IPS DF 19.7 (cell line): Measurements from ENCODE around the gene ZBTB17.
A peak's percentile ranks its signal among the peaks of the same experiment; 100 is the strongest.
"Not testable (repeated sequence)": the region's sequence is repeated elsewhere in the genome, so short reads cannot be mapped to it uniquely, and the experiment has no call there.

Experiments used
- DNase-seq: peaks from one replicate; pipeline ENCODE4 v3.0.0-alpha.2; 2013; ENCODE audit warnings: low read depth, low spot score

ZBTB17 gene

GRCh38 chr1:15975805-15976680 lies at the start of gene ZBTB17:
Gene ZBTB17 (minus strand): TSS chr1:15976101. CDS start chr1:15948495, 27,606 bp downstream.
- DNase-seq, result peak; percentile 80

DNA sequence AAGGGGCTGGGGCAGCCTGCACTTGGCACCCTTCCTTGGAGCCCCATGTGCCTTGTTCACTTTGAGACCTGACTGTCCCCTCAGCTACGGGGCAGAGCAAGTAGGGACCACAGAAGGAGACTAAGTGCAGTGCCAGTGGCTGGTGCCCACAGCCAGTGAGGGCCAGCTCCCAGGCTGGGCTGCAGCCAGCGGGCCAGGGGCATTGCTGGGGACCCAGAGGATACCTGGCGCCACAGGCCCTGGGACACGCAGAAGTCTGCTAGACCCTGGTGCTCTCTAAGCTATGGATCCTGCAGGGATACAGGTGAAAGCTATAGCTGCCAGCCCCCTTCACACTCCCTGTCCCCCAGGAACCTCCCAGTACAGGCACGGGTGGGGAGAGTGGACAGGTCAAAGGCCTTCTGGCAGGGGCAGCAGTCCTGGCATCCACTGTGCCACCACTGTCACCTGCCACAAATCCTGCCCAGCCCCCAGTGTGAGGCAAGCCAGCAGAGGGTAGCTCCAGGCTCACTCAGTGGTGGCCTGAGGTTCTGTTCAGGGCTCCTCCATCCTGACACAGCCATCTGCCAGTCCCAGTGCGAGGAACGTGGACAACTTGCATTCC lies 47.3 kb upstream of the ZBTB17 start:
- DNase-seq, result no peak

DNA sequence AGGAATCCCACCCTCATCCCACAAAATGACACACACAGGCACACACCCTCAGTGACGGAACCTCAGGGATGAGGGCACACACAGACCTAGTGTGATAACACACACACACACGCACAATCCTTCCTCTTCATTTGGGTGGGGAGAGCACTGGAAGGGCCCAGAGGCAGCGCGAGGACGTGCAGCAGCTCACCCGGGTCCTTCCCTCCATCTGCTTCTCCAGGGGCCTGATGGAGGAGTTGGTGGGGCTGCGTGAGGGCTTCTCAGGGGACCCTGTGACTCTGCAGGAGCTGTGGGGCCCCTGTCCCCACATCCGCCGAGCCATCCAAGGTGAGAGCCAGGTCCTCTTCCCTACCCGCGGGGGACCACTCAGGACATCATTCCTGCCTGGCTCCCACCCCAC lies 46.5 kb upstream of the ZBTB17 start:
- no peak for DNase-seq

- DNase-seq, result no peak
These were observed 45.8 kb upstream of the ZBTB17 start, which contains the start of gene CLCNKA for GRCh38 chr1:16021681-16022080. Gene CLCNKA (plus strand): TSS chr1:16022036. CDS start chr1:16022620, 584 bp downstream.

DNA sequence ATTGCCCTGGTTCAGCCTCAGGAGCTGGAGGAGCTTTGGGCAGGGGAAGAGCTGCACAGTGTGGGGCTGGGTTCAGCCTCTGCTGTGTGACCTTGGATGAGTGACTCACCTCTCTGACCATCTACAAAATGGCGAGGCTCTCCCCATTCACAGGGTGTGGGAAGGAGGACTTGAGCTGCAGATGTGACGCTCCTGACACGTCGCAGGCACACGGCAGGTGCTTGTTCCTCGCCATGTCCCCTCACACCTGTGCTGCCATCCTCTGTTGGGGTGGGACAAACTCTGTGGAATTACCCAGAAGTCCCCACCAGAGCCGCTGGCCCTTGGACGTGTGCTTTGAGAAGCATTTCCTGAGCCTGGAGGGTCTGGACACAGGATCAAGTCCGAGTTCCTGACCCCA lies 45.0 kb upstream of the ZBTB17 start:
- DNase-seq, result not testable (repeated sequence)

DNA sequence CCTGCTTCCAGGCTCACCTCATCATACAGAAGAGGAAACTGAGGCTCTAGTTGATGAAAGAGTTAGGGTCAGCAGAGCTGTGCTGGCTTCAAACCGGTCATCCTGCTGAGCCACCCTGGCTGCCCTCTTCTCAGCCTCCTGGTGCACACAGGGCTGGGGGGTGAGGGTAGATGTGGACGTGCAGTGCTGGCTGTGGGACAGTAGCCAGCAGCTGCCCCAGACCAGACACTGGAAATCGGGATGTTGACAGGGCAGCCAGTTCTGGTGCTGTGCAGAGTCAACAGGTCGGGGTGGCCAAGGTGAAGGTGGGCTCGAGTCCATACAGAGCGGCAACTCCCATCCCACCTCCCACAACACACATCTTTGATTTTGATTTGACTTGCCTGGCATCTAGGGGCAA lies 44.4 kb upstream of the ZBTB17 start:
- no peak for DNase-seq

DNA sequence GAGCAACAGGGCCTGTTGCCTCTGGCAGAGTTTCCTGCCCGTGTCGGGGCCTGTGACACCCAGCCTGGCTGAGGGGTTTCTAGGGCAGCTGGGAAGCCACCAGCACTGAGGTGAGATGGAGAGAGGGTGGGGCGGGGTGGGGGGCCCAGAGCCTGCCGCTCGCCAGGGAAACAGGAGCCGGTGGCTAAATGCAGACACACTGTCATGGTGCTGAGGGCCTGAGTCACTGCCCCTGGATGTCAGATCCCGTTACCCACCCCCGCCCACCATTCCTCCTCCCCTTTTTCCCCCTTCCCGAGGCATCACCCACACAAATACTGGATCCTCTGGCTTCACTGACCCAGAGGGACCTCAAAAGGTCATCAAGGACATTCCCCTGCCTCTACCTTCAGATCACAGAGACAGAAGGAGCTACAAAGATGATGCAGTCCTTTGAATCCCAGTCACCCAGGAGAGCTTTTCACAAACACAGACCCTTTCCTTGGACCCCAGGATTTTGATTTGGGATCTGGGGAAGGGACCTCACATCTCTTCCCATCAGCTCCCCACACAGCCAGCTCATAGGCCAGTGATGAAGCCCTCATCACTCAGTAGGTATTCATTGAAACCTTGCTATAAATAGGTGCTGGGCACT lies 43.9 kb upstream of the ZBTB17 start:
- no peak for DNase-seq

DNA sequence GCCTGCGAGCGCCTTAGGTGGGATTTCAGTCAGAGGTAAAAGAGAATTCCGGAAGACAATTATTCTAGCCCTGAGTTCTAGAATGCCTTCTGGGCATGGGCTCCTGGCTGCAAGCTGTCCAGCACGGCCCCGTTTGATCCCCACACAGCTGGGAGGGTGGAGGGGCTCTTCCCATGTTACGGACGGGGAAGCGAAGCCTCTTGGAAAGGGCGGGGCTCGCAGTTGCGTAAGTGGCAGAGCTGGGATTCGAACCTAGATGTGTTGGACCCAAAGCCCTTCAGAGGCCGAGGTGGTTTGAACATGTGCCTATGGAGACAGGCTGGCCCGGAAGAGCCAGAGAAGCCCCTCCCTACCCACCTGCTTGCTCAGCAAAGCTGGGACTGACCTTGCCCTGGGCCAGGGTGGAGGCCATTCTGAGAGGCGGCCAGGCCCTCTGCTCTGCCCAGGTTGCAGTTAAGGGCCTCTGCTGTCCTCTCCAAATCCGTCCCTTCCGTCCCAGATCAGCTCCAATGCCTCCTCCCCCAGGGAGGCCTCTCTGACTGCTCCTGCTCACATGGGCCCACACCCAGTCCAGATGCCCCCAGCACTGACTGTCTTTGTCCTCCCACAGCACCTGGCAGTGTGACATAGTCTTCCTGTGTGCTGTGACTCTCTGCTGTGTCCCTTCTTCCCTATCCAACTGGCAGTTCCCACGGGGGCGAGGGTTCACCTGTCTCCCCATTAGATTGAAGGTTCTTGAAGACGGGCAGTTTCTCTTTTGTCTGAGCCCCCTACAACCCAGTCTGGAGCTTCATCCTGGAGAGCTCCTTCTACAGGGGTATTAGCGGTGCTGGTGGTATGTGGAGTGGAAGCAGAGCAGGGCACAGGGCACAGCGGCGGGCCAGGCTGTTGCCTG lies 43.1 kb upstream of the ZBTB17 start:
- DNase-seq, result no peak

- no peak for DNase-seq
These were observed 42.4 kb upstream of the ZBTB17 start for GRCh38 chr1:16018308-16018707.

DNA sequence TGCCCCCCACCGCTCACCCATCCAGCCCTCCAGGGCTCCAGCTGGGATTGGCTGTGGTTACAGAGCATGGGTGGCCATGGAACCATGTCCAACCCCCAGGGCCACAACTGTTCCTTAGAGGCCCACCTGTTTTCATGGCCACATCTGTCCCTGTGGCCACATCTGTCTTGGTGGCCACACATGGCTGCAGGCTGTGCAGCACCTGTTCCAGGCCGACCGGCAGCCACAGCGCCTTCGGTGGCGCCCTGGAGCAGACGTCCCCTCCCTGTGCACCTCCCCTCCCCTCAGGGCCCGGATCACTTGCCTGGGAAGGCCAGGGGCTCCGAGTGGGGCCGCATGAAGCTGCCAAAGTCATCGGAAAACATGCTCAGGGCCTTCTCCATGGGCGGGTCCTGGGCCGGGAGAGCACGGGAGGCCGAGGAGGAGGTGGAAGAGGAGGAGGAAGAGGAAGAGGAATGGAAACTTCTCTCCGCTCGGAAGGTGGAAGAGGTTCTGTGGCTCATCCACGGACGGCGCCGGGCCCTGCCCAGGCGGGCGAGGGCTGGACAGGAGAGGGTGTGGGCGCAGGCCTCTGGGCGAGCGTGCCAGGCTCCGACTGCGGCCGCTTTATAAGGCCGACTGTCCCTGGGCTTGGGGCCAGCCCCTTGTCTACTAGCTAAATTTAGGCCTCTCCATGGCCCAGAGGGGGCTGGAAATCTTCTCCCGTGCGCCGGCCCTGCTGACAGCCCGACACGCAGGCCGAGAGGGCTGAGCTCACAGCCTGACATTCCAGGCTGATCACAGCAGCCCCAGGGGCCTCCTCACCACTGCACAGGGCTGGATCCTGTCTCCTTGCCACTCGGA lies 41.8 kb upstream of the ZBTB17 start, which contains the start of gene HSPB7:
Gene HSPB7 (minus strand): TSS at position 583 of the 843 bp plus-strand sequence. CDS start 80 bp downstream, at position 503.
- no peak for DNase-seq

- no peak for DNase-seq
These were observed 41.2 kb upstream of the ZBTB17 start for GRCh38 chr1:16017076-16017460.

GRCh38 chr1:16015960-16016901 lies 40.3 kb upstream of the ZBTB17 start:
- DNase-seq, result no peak

DNA sequence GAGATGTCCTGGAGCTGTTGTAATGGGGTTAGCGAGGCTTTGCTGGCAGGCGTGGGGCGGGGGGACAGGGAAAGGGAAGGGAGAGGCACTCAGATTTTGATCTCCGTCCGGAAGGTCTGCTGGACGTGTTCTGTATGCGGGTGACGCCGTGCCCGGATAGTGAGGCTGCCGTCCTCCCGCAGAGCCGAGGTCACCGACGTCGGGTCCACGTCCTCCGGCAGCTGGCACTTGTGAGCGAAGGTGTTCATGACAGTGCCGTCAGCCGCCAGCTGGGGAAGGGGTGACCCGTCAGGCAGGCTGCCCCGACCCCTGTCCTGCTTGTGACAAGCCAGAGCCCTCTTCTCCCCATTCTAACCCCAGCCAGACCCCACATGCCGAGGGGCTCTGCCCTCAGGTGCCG lies 39.6 kb upstream of the ZBTB17 start:
- no peak for DNase-seq

- DNase-seq, result no peak
These were observed 38.9 kb upstream of the ZBTB17 start for GRCh38 chr1:16014509-16015482.

DNA sequence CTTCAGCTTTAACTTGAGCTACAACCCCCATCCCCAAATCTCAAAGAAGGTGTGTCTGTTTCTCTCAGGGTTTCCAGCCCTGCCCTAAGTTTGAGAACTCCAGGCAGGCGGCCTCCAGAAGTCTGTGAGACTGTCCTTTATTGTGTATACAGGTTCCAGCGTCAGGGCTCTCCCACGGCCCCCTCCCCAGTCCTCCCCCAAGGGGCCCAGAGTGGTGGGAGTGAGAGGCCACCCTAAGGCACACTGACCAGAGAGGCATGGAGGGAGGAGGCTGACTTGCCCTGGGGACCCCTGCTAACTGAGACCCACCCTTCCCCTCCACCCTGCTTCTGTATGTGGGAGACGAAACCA lies 38.0 kb upstream of the ZBTB17 start:
- no peak for DNase-seq

DNA sequence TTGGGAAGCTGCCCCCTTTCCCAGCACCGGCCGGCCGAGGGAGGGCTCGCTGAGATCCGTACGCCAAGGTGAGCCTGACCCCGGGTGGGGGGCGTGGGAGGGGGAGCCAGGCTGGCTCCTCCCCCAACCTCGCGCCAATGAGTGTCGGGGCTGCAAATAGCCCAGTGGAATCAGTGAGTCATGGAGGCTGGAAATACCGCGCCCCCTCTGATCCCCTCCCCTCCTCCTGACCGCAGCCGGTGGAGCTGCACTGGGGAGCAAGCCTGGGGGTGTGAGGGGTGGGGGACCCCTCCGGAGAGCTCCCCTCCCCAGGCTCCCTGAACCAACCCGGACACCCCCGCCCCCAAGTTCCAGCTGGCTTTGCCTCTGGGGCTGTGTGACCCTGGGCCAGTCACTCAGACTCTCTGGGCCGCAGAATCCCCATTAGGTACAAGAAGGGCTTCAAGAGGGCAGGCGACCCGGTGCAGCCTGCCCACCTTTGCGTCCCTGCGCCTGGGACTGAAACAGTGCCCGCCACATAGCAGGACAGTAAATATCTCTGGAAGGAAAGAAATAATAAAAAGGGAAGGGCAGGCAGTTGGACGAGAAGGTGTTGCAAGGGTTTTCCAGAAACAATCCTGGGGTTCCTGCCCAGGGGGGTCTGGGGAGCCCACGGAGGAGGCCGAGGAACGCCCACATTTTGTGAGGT lies 37.5 kb upstream of the ZBTB17 start:
- no peak for DNase-seq

DNA sequence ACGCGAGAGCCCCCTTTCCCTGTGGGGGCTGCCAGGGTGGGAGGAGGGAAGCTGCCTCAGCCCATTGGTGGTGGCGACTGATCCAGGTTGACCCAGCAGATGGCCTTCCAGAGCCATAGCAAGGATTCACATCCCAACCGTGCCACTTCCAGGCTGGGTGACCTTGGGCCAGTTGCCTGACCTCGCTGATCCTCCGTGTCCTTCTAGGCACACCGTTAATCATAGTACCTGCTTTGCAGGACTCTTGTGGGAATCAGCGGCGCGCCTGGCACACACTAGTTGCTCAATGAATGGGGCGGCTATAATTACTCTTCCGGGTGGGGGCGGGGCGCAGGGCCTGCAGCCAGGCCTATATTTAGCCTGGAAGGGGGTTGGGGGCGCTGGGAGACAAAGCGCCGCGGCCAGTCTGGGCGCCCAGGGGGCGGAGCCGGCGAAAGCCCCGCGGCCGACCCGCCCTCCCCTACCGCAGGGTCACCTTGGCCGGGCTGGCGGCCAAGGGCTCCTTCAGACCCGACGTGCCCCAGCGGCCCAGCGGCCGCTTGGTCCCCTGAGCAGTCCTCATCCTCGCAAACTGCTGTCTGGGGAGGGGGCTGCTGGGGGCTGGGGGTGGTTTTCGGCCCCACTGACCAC lies 36.8 kb upstream of the ZBTB17 start:
- DNase-seq, result no peak
